HG02763 (cell line): ENCODE measurements around the gene PARD3B.

Experiments used
- ATAC-seq: cut with Tn5 transposase; IDR thresholded peaks from one replicate; pipeline ENCODE4 v1.9.1; 2021; ENCODE audit warnings: mild to moderate bottlenecking, moderate library complexity; ENCODE audit not compliant: unreplicated experiment

PARD3B gene

DNA sequence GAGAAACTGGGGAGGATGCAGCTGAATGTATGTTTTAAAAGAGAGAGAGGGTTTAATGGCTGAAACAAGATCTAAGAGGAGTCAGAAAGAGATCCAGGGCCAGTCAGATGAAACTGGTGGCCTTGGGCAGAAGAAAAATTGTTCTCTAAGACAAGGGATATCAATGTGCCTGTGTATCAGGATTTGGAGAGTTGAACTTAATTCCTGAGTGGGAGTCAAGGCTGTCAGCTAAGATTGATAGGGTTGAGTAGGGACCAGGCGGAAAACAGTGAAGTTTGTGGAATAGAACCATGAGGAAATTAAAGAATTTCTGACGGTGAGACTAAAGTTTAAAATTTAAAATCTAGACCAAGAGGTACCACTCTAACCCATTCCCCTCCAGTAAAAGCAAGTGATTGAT is 199.2 kb downstream of the PARD3B start:
- ATAC-seq: no peak

DNA sequence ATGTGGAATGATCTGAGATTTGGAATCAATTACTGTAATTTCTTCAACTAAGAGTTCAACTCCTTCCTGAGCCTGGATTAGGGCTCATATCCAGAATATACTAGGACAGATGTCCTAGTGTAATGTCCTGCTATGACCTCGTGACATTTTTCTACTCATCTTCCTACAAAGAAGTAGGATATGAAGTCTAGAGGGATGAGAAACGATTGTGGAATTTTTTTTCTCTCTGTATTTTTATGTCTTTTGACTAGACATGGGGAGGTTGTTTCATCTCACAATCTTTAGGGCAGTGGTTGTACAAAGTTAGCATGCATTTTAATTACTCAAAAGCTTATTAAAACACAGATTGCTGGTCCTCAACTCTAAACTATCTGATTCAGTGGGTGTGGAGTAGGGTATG is 203.0 kb downstream of the PARD3B start:
- ATAC-seq: no peak

DNA sequence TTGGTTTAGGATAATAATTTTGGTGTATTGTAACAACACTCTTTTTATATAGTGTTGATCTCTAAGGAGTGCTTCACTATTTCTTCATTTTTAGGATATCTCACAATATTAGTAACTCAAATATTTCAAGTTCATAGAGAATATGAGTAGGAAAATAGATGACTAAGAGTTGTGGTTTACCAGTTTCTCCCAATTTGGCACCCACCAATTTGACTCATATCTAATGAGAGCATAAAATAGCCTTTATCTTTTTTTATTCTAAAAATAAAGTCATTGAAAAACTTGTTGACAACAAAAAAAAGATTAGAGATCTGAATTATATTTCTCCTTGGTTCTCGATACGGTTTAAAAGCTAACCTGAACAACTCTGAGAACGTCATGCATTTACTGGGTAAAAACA is 204.0 kb downstream of the PARD3B start:
- no peak for ATAC-seq

DNA sequence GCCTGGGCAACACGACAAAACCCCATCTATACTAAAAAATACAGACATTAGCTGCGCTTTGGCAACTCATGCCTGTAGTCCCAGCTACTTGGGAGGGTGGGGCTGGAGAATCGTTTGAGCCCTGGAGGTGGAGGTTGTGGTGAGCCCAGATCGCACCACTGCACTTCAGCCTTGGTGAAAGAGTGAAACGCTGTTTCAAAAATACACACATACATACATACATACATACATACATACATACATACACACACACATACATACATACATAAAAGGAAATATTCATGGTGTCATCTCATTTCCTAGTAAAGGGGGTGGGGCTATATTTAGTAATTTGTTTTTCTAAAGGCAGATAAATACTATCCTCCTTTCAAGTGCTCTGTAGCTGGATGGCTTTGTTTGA is 205.1 kb downstream of the PARD3B start:
- no peak for ATAC-seq

DNA sequence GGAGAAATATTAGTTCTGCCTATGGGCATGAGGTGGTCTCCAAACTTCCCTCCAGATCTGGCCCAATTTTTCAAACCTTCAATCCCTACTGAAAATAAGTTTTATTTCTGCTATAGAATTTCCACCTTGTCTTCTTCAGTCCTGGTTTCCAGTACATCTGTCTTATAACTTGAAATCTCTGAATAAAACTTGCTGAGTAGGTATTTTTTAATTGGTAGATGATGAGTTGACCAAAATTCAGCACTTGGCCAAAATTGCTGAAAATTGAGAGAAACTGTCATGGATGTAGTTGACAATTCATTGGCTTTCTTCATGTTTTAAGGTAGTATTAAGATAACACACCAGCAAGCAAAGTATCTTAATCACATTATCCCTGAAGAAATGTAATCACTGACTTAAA is 206.2 kb downstream of the PARD3B start:
- ATAC-seq: no peak

DNA sequence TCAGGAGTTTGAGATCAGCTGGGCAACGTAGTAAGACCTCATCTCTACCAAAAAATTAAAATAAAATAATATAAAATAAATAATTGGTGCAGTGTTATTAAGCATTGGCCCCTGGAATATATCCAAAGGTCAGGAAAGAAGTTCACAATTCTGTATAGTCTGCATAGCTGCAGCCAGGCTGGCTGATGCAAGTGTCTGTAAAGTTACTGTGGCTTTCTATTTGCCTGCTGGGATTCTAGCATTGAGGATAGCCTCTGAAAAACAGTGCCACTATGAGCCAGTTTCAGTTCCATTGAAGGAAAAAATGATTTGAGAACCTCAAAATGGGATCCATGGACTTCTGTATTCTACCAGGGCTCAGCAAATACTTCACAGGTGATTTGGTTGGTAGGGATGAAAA is 208.6 kb downstream of the PARD3B start:
- ATAC-seq: no peak

DNA sequence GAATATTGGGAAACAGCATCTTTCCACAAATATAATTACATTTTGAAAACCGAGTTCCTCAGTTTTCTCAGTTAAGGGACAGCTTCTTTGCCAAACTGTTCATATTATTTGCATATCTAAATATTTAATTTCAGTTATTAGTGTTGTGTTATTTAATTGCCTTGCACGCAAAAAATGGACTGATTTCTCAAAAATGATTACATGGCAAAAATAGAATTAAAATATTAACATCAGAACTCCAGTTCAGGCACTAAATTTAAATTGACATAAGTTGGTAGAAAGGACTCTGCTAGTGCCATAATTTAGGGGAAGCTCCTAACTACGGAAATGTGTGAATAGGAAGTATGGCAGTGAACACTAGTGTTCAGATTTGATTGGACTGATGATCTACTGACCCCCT is 209.6 kb downstream of the PARD3B start:
- no peak for ATAC-seq

DNA sequence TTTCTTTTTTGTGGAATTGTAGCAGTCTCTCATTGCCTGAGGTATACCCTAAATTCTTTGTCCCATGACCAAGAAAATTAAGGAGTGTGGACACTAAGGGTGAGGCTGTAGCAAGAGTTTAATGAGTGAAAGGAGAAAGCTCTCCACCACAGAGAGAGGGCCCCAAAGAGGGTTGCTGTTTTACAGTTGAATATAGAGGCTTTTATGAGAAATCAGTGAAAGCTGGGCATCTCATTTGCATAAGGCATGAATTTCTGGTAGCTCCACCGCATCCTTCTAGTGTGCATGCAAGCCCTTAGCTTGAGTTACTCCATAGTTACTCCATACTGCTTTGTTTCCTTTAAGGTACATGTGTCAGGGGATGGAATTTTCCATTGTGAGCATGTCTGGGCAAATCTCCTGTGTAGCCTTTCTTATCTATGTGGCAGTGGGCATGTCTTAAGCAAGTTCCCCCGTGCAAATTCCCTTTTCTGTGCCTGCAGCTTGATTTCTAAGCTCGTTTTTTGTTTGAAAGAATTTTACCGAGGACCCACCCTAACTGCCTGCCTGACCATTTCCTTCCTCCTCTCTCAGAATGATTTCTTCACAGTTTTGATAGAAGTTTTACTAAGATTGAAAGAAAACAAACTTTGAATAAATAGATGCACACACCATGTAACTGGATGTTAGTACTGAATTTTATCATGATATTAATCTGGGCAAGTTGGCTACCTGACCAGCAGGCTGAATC is 218.9 kb downstream of the PARD3B start:
- ATAC-seq: no peak

DNA sequence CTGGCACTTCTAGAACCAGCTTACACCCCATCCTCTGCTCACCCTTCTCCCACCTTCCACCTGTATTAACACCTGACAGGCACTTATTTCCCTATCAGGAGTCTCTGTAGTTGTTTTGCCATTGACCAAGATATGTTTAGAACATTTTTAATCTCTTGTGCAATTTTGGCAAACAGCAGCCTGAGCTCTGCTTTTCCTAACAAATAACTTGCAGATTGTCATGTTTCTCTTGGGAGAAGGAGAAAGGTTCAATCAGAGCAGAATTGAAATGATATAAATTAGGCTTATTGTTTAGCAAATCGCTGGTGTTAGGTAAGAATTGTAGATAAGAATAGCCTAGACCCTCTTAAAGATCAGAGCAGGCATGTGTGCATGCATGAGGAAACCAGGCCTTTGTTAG is 225.5 kb downstream of the PARD3B start:
- ATAC-seq: no peak

DNA sequence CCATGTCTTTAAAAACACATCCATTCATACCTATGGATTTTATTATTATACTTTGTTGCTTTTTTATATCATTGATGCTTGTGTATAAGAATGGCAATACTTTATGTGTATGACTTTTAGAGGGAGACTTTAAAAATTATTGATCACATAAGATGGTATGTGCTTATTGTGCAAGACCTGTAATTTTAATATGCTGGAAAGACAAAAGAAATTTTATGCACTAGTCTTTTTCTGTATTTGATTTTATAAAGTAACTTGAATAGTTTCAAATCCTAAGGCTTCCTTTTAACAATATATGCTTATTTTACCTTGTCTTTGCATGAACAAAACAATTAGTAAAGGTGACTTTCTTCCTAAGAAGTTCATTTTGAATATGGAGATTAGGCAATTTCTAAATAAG is 226.4 kb downstream of the PARD3B start:
- ATAC-seq: no peak

DNA sequence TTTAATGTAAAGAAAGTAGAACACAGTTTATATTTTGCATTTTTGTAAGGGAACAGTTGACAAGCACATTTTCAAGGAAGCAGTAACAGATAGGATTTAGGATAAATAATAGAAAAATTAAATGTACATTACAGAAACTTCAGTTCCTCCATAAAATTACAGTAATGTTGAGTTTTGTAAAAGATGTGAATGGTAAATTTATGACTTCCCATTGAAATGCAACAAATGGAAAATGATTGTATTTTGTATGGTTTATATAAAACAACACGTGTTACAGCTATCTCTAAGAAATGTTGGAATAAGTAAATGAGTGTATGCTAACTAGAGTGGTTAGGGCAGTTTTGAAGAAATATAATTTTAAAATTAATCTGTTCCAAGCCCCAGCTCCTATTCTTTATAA is 227.3 kb downstream of the PARD3B start:
- ATAC-seq: no peak

DNA sequence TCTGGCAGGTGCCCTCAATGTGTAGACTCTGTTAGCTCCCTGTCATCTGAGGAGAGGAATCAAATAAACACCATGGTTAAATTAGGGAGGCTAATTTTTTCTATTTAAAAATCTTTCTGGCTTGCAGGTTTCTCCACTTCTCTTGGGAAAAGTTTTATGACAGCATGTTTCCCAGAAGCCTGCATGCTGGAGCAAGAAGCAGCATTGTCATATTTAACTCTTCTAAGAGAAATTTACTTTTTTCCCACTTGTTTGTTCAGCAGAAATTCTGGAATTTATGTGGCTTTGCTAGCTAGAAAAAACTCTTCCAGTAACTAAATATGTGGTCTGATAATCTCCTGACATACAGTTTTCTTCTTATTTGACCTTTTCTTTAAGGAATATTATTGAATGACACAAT is 230.5 kb downstream of the PARD3B start:
- ATAC-seq: no peak

DNA sequence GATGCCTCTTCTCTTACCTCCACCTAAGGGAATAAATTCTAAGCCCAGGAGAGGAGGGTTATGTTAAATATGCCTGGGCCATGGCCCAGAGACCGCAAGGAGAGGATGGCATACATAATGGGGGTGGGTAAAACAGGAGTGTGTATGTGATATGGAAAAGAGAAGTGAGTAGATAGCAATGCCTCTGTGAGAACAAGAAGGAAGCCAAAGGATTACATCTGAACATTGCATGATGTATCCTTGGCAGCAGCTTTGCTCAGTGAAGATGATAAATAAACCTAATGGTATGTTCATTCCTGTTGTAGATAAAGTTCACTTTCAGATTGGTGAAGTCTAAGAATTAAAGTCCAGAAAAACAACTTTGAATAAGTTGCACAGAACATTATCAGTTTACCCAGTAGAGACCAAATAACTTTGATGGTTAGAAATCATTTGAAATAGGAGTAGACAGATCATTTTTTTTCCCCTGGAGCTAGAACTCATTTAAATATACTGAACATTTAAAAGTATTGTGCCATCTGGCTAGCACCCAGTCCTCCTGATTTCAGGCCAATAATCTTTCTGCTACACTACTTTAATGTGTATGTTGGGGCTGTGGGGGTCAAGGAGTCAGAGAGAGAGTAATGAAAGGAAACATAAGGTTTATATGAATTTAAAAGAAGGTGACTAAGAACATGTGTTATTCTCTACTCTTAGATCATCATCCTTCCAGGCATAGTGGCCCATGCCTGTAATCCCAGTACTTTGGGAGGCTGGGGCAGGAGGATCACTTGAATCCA is 231.7 kb downstream of the PARD3B start:
- no peak for ATAC-seq

DNA sequence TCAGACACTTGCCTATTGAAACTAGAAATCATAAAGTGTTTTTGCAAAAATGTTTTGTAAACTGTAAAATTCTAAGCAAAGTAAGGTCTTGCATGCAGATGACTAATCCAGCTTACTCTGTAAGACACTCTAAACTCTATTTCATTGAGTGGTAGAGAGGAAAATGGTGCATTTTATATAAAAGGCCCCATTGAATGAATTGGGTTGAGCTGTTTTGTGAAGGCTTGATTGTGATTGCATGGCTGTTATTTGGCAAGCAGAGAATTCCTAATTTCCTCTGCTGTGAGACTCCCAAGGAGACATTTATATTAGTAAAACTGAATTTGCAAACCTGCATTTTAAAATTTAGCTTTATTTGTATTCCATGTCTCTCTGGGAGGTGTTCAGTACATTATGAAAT is 234.5 kb downstream of the PARD3B start:
- ATAC-seq: no peak

DNA sequence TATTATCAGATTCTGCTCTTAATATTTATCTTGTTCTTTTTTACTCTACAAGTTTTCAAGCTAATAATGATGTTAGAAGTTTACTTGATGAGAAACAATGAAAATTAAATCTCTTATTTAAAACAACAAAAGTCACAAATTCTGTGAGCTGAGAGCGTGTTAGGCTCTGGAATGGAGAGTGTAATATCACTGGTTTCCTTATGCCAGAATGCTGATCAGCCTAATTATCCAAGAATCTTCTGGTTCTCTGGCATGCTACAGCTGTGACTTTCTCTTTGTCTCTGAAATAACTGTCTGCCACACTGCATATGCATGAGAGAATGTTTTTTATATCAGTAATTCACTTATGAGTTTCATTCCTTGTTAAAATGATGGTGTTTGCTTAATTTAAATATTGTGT is 236.7 kb downstream of the PARD3B start:
- ATAC-seq: no peak

DNA sequence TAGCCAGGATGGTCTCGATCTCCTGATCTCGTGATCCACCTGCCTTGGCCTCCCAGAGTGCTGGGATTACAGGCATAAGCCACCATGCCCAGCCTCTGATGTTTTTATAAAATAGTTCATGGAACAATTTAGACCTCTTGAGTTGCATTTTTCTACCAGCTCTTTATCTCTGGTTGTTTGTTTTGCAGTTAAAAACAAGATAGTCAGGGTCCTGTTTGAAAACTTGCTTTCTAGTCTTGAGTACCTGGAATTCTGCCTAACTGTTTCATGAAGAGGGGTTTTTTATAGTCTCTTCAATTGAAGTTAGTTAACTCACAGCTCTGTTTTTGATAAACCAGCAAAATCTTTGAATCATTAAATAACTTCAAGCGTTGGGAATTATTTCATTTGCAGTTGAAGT is 244.8 kb downstream of the PARD3B start:
- ATAC-seq: no peak

DNA sequence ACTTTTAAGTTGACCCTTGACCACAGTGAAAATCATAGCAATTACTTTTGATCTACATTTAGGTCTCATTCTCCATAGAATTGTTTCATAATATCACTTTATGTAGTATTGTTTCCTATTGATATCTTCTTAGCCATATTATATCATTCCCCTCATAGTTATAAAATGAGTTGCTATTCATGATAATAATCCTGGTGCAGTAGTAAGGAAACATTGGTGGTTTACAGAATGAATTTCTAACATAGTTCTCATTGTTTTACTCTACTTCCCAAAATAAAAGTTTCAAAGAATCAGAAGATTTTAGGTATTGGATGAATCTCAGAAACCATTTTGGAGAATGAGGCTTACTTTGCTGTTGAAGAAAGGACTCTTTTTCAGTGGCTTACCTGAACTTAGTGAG is 246.0 kb downstream of the PARD3B start:
- ATAC-seq: no peak

DNA sequence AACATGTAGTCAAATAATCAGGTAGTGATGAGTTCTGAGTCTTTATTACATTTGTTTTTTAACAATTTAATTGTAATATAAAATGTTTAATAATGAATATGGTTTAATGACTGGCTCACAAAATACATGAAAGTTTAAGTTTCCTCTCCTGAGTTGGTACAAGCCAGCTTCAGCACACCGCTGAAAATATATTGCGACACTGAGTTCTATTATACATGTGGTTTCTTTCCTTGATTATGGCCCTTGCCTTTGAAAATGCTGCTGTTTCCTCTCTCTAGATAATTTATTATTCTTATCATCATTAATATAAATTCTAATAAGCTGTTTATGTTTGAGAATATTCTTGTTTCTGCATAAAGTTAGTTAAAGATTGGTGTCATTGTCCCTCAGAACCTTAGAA is 249.3 kb downstream of the PARD3B start:
- no peak for ATAC-seq

DNA sequence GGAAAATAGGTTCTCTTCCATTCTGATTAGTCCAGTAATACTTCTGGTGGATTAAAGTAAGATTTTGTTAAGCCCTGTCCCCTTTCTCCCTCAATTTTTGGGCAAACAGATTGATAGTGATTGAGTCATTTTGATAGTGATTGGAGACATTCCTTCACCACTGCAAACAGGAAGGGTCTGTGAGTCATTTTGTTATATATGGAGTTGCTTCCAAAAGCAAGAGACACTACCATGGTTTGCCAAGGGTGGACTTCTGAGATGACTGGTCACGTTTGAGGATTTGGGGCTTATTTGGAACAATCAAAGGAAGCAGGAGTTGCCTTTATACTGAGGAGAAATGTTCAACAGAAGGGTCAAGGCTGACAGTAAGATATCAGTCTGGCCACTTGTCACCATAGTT is 249.9 kb downstream of the PARD3B start:
- no peak for ATAC-seq

DNA sequence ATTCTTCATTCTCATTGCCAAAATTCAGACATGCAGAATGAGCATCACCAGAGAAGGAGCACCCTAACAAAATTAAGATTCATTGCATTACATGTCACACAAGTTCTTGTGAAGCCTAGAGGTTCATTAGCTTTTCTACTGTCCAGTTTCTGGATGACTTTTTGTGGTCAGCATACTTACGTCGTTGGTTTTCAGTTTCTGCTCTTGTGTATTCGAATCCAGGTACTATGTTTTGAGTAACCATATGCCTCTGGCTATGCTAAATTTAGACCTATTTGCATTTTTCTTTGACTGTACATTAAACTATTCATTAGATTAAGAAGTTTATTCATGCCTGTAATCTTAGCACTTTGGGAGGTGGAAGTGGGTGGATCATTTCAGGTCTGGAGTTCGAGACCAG is 251.3 kb downstream of the PARD3B start:
- peak; percentile 51 for ATAC-seq

DNA sequence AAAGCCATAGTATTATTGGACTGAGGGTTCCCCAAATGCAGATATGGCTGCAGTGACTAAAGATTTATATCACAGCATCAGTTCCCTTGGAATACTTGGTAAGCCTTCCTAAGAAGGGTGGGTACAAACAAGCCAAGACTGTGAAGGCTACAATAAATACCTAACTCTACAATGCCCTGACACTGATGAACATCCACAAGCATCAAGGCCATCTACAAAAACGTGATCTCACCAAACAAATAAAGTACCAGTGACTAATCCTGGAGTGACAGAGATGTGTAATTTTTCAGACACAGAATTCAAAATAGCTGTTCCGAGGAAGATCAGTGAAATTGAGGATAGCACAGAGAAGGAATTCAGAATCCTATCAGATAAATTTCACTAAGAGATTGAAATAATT is 254.5 kb downstream of the PARD3B start:
- no peak for ATAC-seq

DNA sequence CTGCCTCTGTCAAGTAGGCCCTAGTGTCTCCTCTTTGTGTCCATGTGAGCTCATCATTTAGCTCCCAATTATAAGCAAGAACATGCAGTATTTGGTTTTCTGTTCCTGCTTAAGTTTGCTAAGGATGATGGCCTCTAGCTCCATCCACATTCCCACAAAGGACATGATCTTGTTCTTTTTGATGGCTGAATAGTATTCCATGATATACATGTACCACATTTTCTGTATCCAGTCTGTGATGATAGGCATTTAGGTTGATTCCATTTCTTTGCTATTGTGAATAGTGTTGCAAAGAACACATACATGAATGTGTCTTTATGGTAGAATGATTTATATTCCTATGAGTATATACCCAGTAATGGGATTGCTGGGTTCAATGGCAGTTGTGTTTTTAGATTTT is 263.2 kb downstream of the PARD3B start:
- ATAC-seq: no peak
